ENCODE measurements around the gene PTPRU. TPM values are rescaled to one million over a fixed set of nuclear protein-coding genes. Genes with fewer than 3 reads are reported as not detected.

Gene PTPRU
- total and polyA plus RNA-seq, 2 of the 8 experiments (the other 6 are each of a cell fraction or from before 2014, with no cell fraction given) = 33.8 to 41.8 TPM

DNA sequence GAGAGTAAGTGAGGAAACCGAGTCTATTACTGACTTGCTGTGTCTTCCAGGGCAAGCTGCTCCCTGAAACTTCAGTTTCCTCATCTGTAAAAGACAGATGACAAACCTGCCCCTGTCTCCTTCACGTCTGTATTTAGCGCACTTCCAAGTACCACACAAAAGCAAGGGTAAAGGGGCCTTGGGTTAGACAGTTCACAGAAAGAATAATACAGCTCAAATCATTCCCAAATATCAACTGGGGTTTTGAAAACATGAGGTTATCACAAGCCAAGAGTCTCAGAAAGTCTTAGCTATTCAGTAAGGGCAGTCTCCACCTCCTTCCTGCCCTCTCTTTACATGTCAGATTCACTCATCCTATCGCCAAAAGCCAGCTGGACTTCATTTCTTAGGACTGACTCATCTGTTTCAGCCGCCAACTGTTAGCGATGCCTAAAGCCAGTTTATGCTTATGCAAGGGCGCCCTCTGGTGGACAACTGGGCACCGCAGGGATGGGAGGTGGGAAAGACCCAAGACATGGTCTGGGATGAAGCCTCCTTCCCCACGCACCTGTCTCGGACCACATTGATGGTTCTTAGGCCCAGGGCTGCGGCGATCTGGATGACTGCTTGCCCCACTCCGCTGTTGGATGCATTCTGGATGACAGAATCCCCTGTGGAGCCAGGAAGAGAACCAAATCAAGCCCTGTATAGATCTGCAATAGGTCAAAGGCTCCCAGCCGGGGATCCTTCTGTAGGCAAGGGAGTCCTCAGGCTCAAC, 33.6 kb upstream of the PTPRU start (continued):
- TF ChIP-seq SAP30 (IDR thresholded peaks at IDR 0.05; ENCODE audit: insufficient read depth, insufficient replicate concordance, low read length) (peak; percentile 83), ATF3 (IDR thresholded peaks at IDR 0.05; ENCODE audit: insufficient read depth, low read depth, low read length) (peak; percentile 50; the same call in 1 of the 2 replicates), EZH2 (IDR thresholded peaks at IDR 0.05; ENCODE audit: low read depth, low read length, severe bottlenecking) (no peak), ATF2 (IDR thresholded peaks at IDR 0.05; ENCODE audit: low read length) (0 out of 2 replicates have a peak, but pooled peaks have one; percentile 59), E2F6 (IDR thresholded peaks at IDR 0.05) (peak; percentile 40; the same call in 1 of the 2 replicates), POLR2AphosphoS5 (IDR thresholded peaks at IDR 0.05; ENCODE audit: low read depth, low read length) (no peak), CHD1 (IDR thresholded peaks at IDR 0.05; ENCODE audit: low read depth, low read length) (no peak), CEBPB (IDR thresholded peaks at IDR 0.05; ENCODE audit: low read depth, low read length) (peak; percentile 40; the same call in 1 of the 2 replicates), PHF8 (conservative IDR thresholded peaks at IDR 0.05; ENCODE audit: low read depth, low read length) (no peak), BACH1 (IDR thresholded peaks at IDR 0.05; ENCODE audit: low read length) (peak; percentile 90), BRCA1 (IDR thresholded peaks at IDR 0.05; ENCODE audit: low read depth, low read length) (no peak), RAD21 (IDR thresholded peaks at IDR 0.05 in 1 of 2, conservative IDR thresholded peaks at IDR 0.05 in 1 of 2; ENCODE audit: low read depth in 2 of 2, low read length in 2 of 2) (peak; percentile 97 to 99), JUN (IDR thresholded peaks at IDR 0.05; ENCODE audit: low read depth, low read length) (peak; percentile 88), TBP (IDR thresholded peaks at IDR 0.05; ENCODE audit: low read depth, low read length) (no peak), TAF7 (optimal IDR thresholded peaks at IDR 0.05; ENCODE audit: borderline replicate concordance, low read depth, low read length) (no peak), MAFK (IDR thresholded peaks at IDR 0.05; ENCODE audit: low read depth, low read length) (peak; percentile 56; the same call in 1 of the 2 replicates), RBBP5 (IDR thresholded peaks at IDR 0.05; ENCODE audit: borderline replicate concordance, low read depth, low read length) (no peak), GTF2F1 (IDR thresholded peaks at IDR 0.05; ENCODE audit: borderline replicate concordance, low read depth, low read length) (no peak), EGR1 (IDR thresholded peaks at IDR 0.05; ENCODE audit: borderline replicate concordance, low read depth, low read length) (no peak), RNF2 (IDR thresholded peaks at IDR 0.05; ENCODE audit: borderline replicate concordance, low read depth, low read length, missing control alignments, poor library complexity, severe bottlenecking) (no peak)

All from H1 (cell line).